DOHH2 (cell line): Measurements from ENCODE around the gene MCF2L.

Experiments used
- H3F3A ChIP-seq: fragments of 200-600 bp; sonication (generic), shearing (Covaris generic); 2 replicates; pipeline ENCODE4 v1.6.0; 2016; ENCODE audit warnings: antibody characterized with exemption, mild to moderate bottlenecking; ENCODE audit not compliant: control insufficient read depth, insufficient read depth
- H3K27ac ChIP-seq: fragments of 200-600 bp; sonication (generic); 2 replicates; pipeline ENCODE4 v1.5.1; 2014; ENCODE audit warnings: low read depth, mild to moderate bottlenecking, low read length, moderate library complexity
- H3K27me3 ChIP-seq: fragments of 200-600 bp; sonication (generic); 2 replicates; pipeline ENCODE4 v1.6.1; 2014; ENCODE audit warnings: mild to moderate bottlenecking, low read length, mixed read lengths; ENCODE audit not compliant: control insufficient read depth
- H3K36me3 ChIP-seq: fragments of 200-600 bp; sonication (generic); 2 replicates; pipeline ENCODE4 v1.6.1; 2014; ENCODE audit warnings: mild to moderate bottlenecking, low read length, moderate library complexity, mixed read lengths; ENCODE audit not compliant: control insufficient read depth
- H3K4me1 ChIP-seq: fragments of 200-600 bp; sonication (generic); 2 replicates; pipeline ENCODE4 v1.6.1; 2014; ENCODE audit warnings: mild to moderate bottlenecking, low read length, mixed read lengths; ENCODE audit not compliant: control insufficient read depth
- H3K4me2 ChIP-seq: fragments of 200-600 bp; sonication (generic); 2 replicates; pipeline ENCODE4 v1.6.0; 2014; ENCODE audit warnings: mild to moderate bottlenecking, low read length, moderate library complexity
- H3K4me3 ChIP-seq: fragments of 200-600 bp; sonication (generic); 2 replicates; pipeline ENCODE4 v1.5.1; 2014; ENCODE audit warnings: mild to moderate bottlenecking, low read length, mixed read lengths
- H3K79me2 ChIP-seq: fragments of 200-600 bp; sonication (generic); 2 replicates; pipeline ENCODE4 v1.6.1; 2014; ENCODE audit warnings: mild to moderate bottlenecking, low read length, mixed read lengths; ENCODE audit not compliant: control insufficient read depth
- H3K9me2 ChIP-seq: fragments of 200-600 bp; sonication (generic); replicated peaks from 2 replicates; pipeline ENCODE4 v1.6.1; 2014; ENCODE audit warnings: mild to moderate bottlenecking, low read length, mixed read lengths; ENCODE audit not compliant: control insufficient read depth
- H3K9me3 ChIP-seq: fragments of 200-600 bp; sonication (generic); 2 replicates; pipeline ENCODE4 v1.6.1; 2014; ENCODE audit warnings: antibody characterized with exemption, low read length, mixed read lengths; ENCODE audit not compliant: control insufficient read depth, insufficient read depth
- H4K20me1 ChIP-seq: fragments of 200-600 bp; sonication (generic); 2 replicates; pipeline ENCODE4 v1.6.0; 2014; ENCODE audit warnings: low read depth, mild to moderate bottlenecking, antibody characterized with exemption, low read length, moderate library complexity; ENCODE audit not compliant: control insufficient read depth, insufficient read depth
- CTCF ChIP-seq: fragments of 200-600 bp; sonication (generic); IDR thresholded peaks from one replicate; pipeline ENCODE4 v1.5.1; 2014; ENCODE audit warnings: antibody characterized with exemption, mild to moderate bottlenecking, low read depth, low read length; ENCODE audit not compliant: poor library complexity, severe bottlenecking
- EZH2phosphoT487 ChIP-seq: fragments of 200-600 bp; sonication (generic); IDR thresholded peaks from 2 replicates; pipeline ENCODE4 v1.6.1; 2017; ENCODE audit warnings: borderline replicate concordance, mild to moderate bottlenecking, antibody characterized with exemption, low read length, moderate library complexity, mixed read lengths

The MCF2L gene

GRCh38 chr13:112983428-112984196 is 14.6 kb downstream of the MCF2L start:
- Histone ChIP-seq H3F3A (no peaks in the 10 kb centered on the region), H3K4me2 (no peak overlapping the region), H3K9me3 (no peaks in the 10 kb centered on the region), H3K4me1 (no peaks in the 10 kb centered on the region), H3K4me3 (no peak overlapping the region), H3K27me3 (no peaks in the 10 kb centered on the region), H4K20me1 (no peaks in the 10 kb centered on the region), H3K27ac (no peak overlapping the region), H3K9me2 (no peaks in the 10 kb centered on the region), H3K79me2 (no peaks in the 10 kb centered on the region), H3K36me3 (no peaks in the 10 kb centered on the region)
- TF ChIP-seq EZH2phosphoT487 = no peak
- no peak for TF ChIP-seq CTCF

GRCh38 chr13:112984501-112984900 is 15.5 kb downstream of the MCF2L start:
- Histone ChIP-seq H4K20me1 (no peaks in the 10 kb centered on the region), H3K36me3 (no peaks in the 10 kb centered on the region), H3K9me2 (no peaks in the 10 kb centered on the region), H3K4me1 (no peaks in the 10 kb centered on the region), H3K79me2 (no peaks in the 10 kb centered on the region), H3K4me2 (no peak overlapping the region), H3K27ac (no peak overlapping the region), H3K4me3 (no peak overlapping the region), H3K9me3 (no peaks in the 10 kb centered on the region), H3K27me3 (no peaks in the 10 kb centered on the region), H3F3A (no peaks in the 10 kb centered on the region)
- TF ChIP-seq CTCF = no peak
- no peak for TF ChIP-seq EZH2phosphoT487

- no peak for TF ChIP-seq CTCF
- TF ChIP-seq EZH2phosphoT487 = no peak
- Histone ChIP-seq H3K9me3 (no peaks in the 10 kb centered on the region), H3K27ac (no peak overlapping the region), H3K4me2 (no peak overlapping the region), H3K4me3 (no peak overlapping the region), H3K9me2 (no peaks in the 10 kb centered on the region), H3K36me3 (no peaks in the 10 kb centered on the region), H3K27me3 (no peaks in the 10 kb centered on the region), H3F3A (no peaks in the 10 kb centered on the region), H3K79me2 (no peaks in the 10 kb centered on the region), H4K20me1 (no peaks in the 10 kb centered on the region), H3K4me1 (no peaks in the 10 kb centered on the region)
Observed at GRCh38 chr13:112984954-112985802, 16.2 kb downstream of the MCF2L start.
